Measurements from ENCODE around the gene TADA1. TPM values are rescaled to one million over a fixed set of nuclear protein-coding genes. Genes with fewer than 3 reads are reported as not detected.

The TADA1 gene
- total RNA-seq, 1 experiment from 2014 or later, result 16.0 TPM

DNA sequence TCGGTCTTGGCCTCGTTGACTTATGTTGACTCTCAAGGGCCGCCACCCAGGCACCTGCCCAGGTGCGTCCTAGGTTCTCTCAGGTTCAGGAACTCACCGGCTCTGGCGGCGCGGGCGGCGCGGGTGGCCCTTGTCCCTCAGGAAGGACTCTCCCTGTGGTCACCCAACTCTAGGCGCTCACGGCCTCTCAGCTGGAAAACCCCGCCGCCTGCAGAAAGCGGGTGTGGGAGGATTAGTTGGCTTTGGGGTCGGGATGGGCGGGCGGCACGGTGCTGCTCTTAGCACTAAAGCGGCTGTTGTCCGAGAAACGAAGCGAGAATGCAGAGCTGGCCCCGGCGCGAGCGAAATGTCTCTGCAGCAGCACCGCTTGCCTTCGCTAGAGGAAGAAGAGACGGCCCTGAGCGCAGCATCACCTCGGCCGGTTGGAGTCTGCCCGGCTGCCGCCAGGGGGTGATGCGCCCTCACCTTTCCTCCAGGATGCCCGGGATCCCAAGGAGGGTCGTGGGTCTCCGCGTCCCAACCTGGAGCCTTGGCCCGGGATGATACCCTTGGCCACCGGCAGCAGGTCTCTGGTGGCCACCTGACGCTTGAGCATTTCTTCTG lies 8.1 kb upstream of the TADA1 start:
- H3K4me2 ChIP-seq (ENCODE audit: low read length), result no peak overlapping the region

GRCh38 chr1:166882893-166883292 lies 6.8 kb upstream of the TADA1 start:
- ChIA-PET POLR2A (no interaction called here), RAD21 (ENCODE audit: low non-redundant PET in 1 of 2, low total read pairs in 2 of 2, uncharacterized antibody in 2 of 2, unreplicated experiment in 2 of 2) (no interaction called here), CTCF (interaction anchor here (1.3 kb wide), 2 partner anchors 19 to 27 kb away, joined by 3 to 4 read pairs; no protein-coding TSS in a partner anchor)
- Histone ChIP-seq H3K9me2 (ENCODE audit: insufficient read depth) (no peaks in the 10 kb centered on the region; the same call in 1 of the 2 replicates), H3K27me3 (ENCODE audit: insufficient read depth, low read length) (no peaks in the 10 kb centered on the region), H3K36me3 (ENCODE audit: control insufficient read depth in 1 of 2, insufficient read depth in 2 of 2, low read length in 2 of 2) (no peaks in the 10 kb centered on the region), H4K20me1 (ENCODE audit: insufficient read depth) (no peaks in the 10 kb centered on the region), H3K9ac (ENCODE audit: low read length) (no peak overlapping the region), H3K9me3 (ENCODE audit: control insufficient read depth in 1 of 2, insufficient read depth in 1 of 2, low read depth in 1 of 2, low read length in 2 of 2) (no peaks in the 10 kb centered on the region), H3K79me2 (ENCODE audit: insufficient read depth, low read length) (no peaks in the 10 kb centered on the region), H3K4me1 (ENCODE audit: control insufficient read depth in 1 of 2, insufficient read depth in 2 of 2, low read length in 2 of 2) (no peaks in the 10 kb centered on the region), H2AFZ (ENCODE audit: low read depth, low read length, poor library complexity, severe bottlenecking) (no peak overlapping the region), H3K4me2 (ENCODE audit: low read length) (no peak overlapping the region), H3K4me3 (replicated peaks in 1 of 2; ENCODE audit: low read depth in 1 of 2, low read length in 2 of 2) (no peak overlapping the region), H3K27ac (ENCODE audit: low read depth, low read length) (no peak overlapping the region)
- no peak for DNase-seq (ENCODE audit: low read depth, low spot score)
- no peak for ATAC-seq
- BruUV-seq (replicated peaks), result no TSS peak
- intact Hi-C loops (cut with micrococcal nuclease), result no loop called here
- no peak for TF ChIP-seq EGR1 (IDR thresholded peaks at IDR 0.05; ENCODE audit: low read depth)
- no peak for TF ChIP-seq SP1 (IDR thresholded peaks at IDR 0.05; ENCODE audit: low read depth)
- no peak for TF ChIP-seq ZNF274 (IDR thresholded peaks at IDR 0.05; ENCODE audit: low read depth, low read length)
- no peak for TF ChIP-seq MAX (IDR thresholded peaks at IDR 0.05)
- TF ChIP-seq SRF (IDR thresholded peaks at IDR 0.05; ENCODE audit: low read depth), result no peak
- TF ChIP-seq CTCF (IDR thresholded peaks at IDR 0.05 in 2 of 3, conservative IDR thresholded peaks at IDR 0.05 in 1 of 3; ENCODE audit: borderline replicate concordance in 1 of 3, insufficient read depth in 1 of 3, low read depth in 2 of 3, low read length in 2 of 3), result no peak
- no peak for TF ChIP-seq CEBPB (IDR thresholded peaks at IDR 0.05; ENCODE audit: low read depth)
- TF ChIP-seq FOSL1 (IDR thresholded peaks at IDR 0.05; ENCODE audit: low read depth), result no peak
- TF ChIP-seq YY1 (IDR thresholded peaks at IDR 0.05; ENCODE audit: extremely low read depth, insufficient replicate concordance, low read depth, low read length), result no peak
- TF ChIP-seq EZH2phosphoT487 (IDR thresholded peaks at IDR 0.05; ENCODE audit: borderline replicate concordance), result no peak
- TF ChIP-seq POLR2AphosphoS5 (IDR thresholded peaks at IDR 0.05; ENCODE audit: low read depth, low read length), result no peak
- TF ChIP-seq JUND (IDR thresholded peaks at IDR 0.05), result no peak

More for the DNA sequence above, 8.1 kb upstream of the TADA1 start:
- no peak overlapping the region for H3K27ac ChIP-seq (ENCODE audit: low read depth, low read length)
- intact Hi-C loops (cut with micrococcal nuclease), result no loop called here
- no peaks in the 10 kb centered on the region for H3K4me1 ChIP-seq (ENCODE audit: control insufficient read depth in 1 of 2, insufficient read depth in 2 of 2, low read length in 2 of 2)
- POLR2A ChIA-PET, result no interaction called here
- no peaks in the 10 kb centered on the region; the same call in 1 of the 2 replicates for H3K9me2 ChIP-seq (ENCODE audit: insufficient read depth)
- H3K4me3 ChIP-seq (replicated peaks in 1 of 2; ENCODE audit: low read depth in 1 of 2, low read length in 2 of 2), result no peak overlapping the region
- BruUV-seq (replicated peaks), result no TSS peak
- H3K27me3 ChIP-seq (ENCODE audit: insufficient read depth, low read length), result no peaks in the 10 kb centered on the region
- DNase-seq (ENCODE audit: low read depth, low spot score) (no peak), ATAC-seq (no peak)
- CTCF ChIA-PET, result no interaction called here
- no peak overlapping the region for H3K9ac ChIP-seq (ENCODE audit: low read length)
- TF ChIP-seq CEBPB (IDR thresholded peaks at IDR 0.05; ENCODE audit: low read depth) (no peak), SRF (IDR thresholded peaks at IDR 0.05; ENCODE audit: low read depth) (no peak), POLR2AphosphoS5 (IDR thresholded peaks at IDR 0.05; ENCODE audit: low read depth, low read length) (no peak), SIN3A (IDR thresholded peaks at IDR 0.05; ENCODE audit: low read depth) (no peak), MAX (IDR thresholded peaks at IDR 0.05) (no peak), POLR2A (IDR thresholded peaks at IDR 0.05; ENCODE audit: borderline replicate concordance, extremely low read depth, insufficient read depth, insufficient read length) (no peak), EZH2phosphoT487 (IDR thresholded peaks at IDR 0.05; ENCODE audit: borderline replicate concordance) (no peak), TCF7L2 (IDR thresholded peaks at IDR 0.05; ENCODE audit: borderline replicate concordance, extremely low read depth, insufficient read depth, insufficient read length) (no peak), EZH2 (IDR thresholded peaks at IDR 0.05) (no peak), RAD21 (IDR thresholded peaks at IDR 0.05; ENCODE audit: low read depth) (no peak)
- H2AFZ ChIP-seq (ENCODE audit: low read depth, low read length, poor library complexity, severe bottlenecking), result no peak overlapping the region
- no peaks in the 10 kb centered on the region for H3K79me2 ChIP-seq (ENCODE audit: insufficient read depth, low read length)
- no peaks in the 10 kb centered on the region for H3K36me3 ChIP-seq (ENCODE audit: control insufficient read depth in 1 of 2, insufficient read depth in 2 of 2, low read length in 2 of 2)
- H4K20me1 ChIP-seq (ENCODE audit: insufficient read depth), result no peaks in the 10 kb centered on the region
- H3K9me3 ChIP-seq (ENCODE audit: control insufficient read depth in 1 of 2, insufficient read depth in 1 of 2, low read depth in 1 of 2, low read length in 2 of 2), result no peaks in the 10 kb centered on the region
- RAD21 ChIA-PET (ENCODE audit: low non-redundant PET in 1 of 2, low total read pairs in 2 of 2, uncharacterized antibody in 2 of 2, unreplicated experiment in 2 of 2), result no interaction called here
